ENCODE results near the gene DNER. TPM values are rescaled to one million over a fixed set of nuclear protein-coding genes. Genes with fewer than 3 reads are reported as not detected.

The DNER gene
- polyA plus RNA-seq, 1 donor (not counting 4 experiments of a cell fraction or from before 2014, with no cell fraction given), result 8.5 TPM

DNA sequence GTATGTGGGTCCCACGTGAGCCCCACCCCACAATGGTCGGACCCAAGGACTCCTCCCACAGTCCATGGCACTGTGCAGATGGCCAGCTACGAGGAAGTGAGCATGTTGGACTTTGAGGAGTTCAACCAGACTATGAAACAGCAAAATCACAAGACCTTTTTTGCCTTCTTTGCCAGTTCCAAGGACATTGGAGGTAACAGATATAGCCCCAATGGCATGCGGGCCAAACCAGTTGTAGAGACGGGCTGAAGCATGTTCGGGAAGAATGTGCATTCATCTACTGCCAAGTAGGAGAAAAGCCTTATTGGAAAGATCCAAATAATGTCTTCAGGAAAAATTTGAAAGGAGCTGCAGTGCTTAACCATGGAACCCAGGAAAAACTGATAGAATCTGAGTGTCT, 12.6 kb downstream of the DNER start:
- no peaks in the 10 kb centered on the region for H3K9me3 ChIP-seq (ENCODE audit: control insufficient read depth, low read depth, low read length)
- H3K9ac ChIP-seq (ENCODE audit: control insufficient read depth, extremely low read depth, insufficient read depth, low read length), result no peak overlapping the region
- no peaks in the 10 kb centered on the region for H3K36me3 ChIP-seq (ENCODE audit: control insufficient read depth in 2 of 2, extremely low read depth in 1 of 2, insufficient read depth in 2 of 2, low read length in 2 of 2)
- H3K4me3 ChIP-seq (ENCODE audit: control insufficient read depth in 2 of 3, extremely low read depth in 1 of 3, insufficient read depth in 2 of 3, low read depth in 1 of 3, low read length in 3 of 3), result no peak overlapping the region
- dilution Hi-C loops (cut with MboI; ENCODE audit: extremely low pct_ligation_motif_present, low sequenced_read_pairs), result no loop called here
- H2AFZ ChIP-seq (ENCODE audit: control insufficient read depth, low read length), result peak overlapping the region; percentile 10
- peaks cover 5% of the 10 kb centered on the region for H3K4me1 ChIP-seq (ENCODE audit: control insufficient read depth, extremely low read depth, insufficient read depth, low read length)
- DNase-seq (ENCODE audit: low read depth, low spot score), result no peak
- no peak overlapping the region for H3K27ac ChIP-seq (ENCODE audit: control insufficient read depth, insufficient read depth, low read length)
- FAIRE-seq, result peak; percentile 74
- H4K20me1 ChIP-seq (ENCODE audit: control insufficient read depth, extremely low read depth, insufficient read depth, low read length), result no peaks in the 10 kb centered on the region
- H3K9me1 ChIP-seq (ENCODE audit: control insufficient read depth, extremely low read depth, insufficient read depth, low read length), result no peaks in the 10 kb centered on the region
- TF ChIP-seq EZH2 (IDR thresholded peaks at IDR 0.05; ENCODE audit: low read length), result no peak
- TF ChIP-seq, protein P1, sequence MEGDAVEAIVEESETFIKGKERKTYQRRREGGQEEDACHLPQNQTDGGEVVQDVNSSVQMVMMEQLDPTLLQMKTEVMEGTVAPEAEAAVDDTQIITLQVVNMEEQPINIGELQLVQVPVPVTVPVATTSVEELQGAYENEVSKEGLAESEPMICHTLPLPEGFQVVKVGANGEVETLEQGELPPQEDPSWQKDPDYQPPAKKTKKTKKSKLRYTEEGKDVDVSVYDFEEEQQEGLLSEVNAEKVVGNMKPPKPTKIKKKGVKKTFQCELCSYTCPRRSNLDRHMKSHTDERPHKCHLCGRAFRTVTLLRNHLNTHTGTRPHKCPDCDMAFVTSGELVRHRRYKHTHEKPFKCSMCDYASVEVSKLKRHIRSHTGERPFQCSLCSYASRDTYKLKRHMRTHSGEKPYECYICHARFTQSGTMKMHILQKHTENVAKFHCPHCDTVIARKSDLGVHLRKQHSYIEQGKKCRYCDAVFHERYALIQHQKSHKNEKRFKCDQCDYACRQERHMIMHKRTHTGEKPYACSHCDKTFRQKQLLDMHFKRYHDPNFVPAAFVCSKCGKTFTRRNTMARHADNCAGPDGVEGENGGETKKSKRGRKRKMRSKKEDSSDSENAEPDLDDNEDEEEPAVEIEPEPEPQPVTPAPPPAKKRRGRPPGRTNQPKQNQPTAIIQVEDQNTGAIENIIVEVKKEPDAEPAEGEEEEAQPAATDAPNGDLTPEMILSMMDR (optimal IDR thresholded peaks at IDR 0.05 in 1 of 3, IDR thresholded peaks at IDR 0.05 in 1 of 3, conservative IDR thresholded peaks at IDR 0.05 in 1 of 3; ENCODE audit: extremely low read depth in 1 of 3, insufficient read depth in 2 of 3, low read length in 3 of 3), result no peak
- H3K79me2 ChIP-seq (ENCODE audit: control insufficient read depth, insufficient read depth, low read length), result no peaks in the 10 kb centered on the region
- H3K4me2 ChIP-seq (ENCODE audit: control insufficient read depth, extremely low read depth, insufficient read depth, low read depth, low read length), result no peak overlapping the region
- no peaks in the 10 kb centered on the region for H3K27me3 ChIP-seq (ENCODE audit: control insufficient read depth, extremely low read depth, insufficient read depth, low read length)

DNA sequence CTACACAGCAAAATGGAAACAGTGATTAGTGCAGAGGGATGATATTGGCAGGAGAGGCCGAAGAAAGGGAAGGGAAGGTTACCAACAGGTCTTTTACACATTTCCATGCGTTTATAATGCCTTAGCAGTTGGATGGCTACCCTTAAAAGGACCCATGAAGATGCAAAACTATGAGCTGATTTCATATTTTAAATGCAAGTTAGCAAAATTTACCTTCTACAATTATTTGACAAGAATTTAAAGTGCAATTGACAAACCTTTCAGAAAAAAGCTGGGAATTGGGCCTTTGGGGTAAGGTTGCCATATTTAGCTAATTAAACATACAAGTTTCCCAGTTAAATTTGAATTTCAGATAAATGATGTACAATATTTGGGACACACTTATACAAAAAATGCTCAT, 13.3 kb downstream of the DNER start:
- Histone ChIP-seq H3K79me2 (ENCODE audit: control insufficient read depth, insufficient read depth, low read length) (no peaks in the 10 kb centered on the region), H3K9me1 (ENCODE audit: control insufficient read depth, extremely low read depth, insufficient read depth, low read length) (no peaks in the 10 kb centered on the region), H3K4me1 (ENCODE audit: control insufficient read depth, extremely low read depth, insufficient read depth, low read length) (peaks cover 5% of the 10 kb centered on the region), H3K27me3 (ENCODE audit: control insufficient read depth, extremely low read depth, insufficient read depth, low read length) (no peaks in the 10 kb centered on the region), H3K27ac (ENCODE audit: control insufficient read depth, insufficient read depth, low read length) (no peak overlapping the region), H2AFZ (ENCODE audit: control insufficient read depth, low read length) (no peak overlapping the region), H3K9ac (ENCODE audit: control insufficient read depth, extremely low read depth, insufficient read depth, low read length) (no peak overlapping the region), H4K20me1 (ENCODE audit: control insufficient read depth, extremely low read depth, insufficient read depth, low read length) (no peaks in the 10 kb centered on the region), H3K4me3 (ENCODE audit: control insufficient read depth in 2 of 3, extremely low read depth in 1 of 3, insufficient read depth in 2 of 3, low read depth in 1 of 3, low read length in 3 of 3) (no peak overlapping the region), H3K36me3 (ENCODE audit: control insufficient read depth in 2 of 2, extremely low read depth in 1 of 2, insufficient read depth in 2 of 2, low read length in 2 of 2) (no peaks in the 10 kb centered on the region), H3K4me2 (ENCODE audit: control insufficient read depth, extremely low read depth, insufficient read depth, low read depth, low read length) (no peak overlapping the region), H3K9me3 (ENCODE audit: control insufficient read depth, low read depth, low read length) (no peaks in the 10 kb centered on the region)
- TF ChIP-seq, protein P1 (optimal IDR thresholded peaks at IDR 0.05 in 1 of 3, IDR thresholded peaks at IDR 0.05 in 1 of 3, conservative IDR thresholded peaks at IDR 0.05 in 1 of 3; ENCODE audit: extremely low read depth in 1 of 3, insufficient read depth in 2 of 3, low read length in 3 of 3), result no peak
- no peak for TF ChIP-seq EZH2 (IDR thresholded peaks at IDR 0.05; ENCODE audit: low read length)
- DNase-seq (ENCODE audit: low read depth, low spot score) (no peak), FAIRE-seq (no peak)
- dilution Hi-C loops (cut with MboI; ENCODE audit: extremely low pct_ligation_motif_present, low sequenced_read_pairs), result no loop called here

Measured in keratinocyte (primary cell).